ENCODE results near the gene SYVN1.

Gene SYVN1

GRCh38 chr11:65181569-65182257, 47.4 kb upstream of the SYVN1 start, which contains the start of gene CAPN1 (continued):
- no peak for TF ChIP-seq ZNF518A (tag by site-specific recombination; conservative IDR thresholded peaks at IDR 0.05; ENCODE audit: low read depth)
- no peak for TF ChIP-seq ZIC2 (tag by site-specific recombination; IDR thresholded peaks at IDR 0.05)
- TF ChIP-seq ZNF580 (tag by site-specific recombination; IDR thresholded peaks at IDR 0.05) = no peak
- no peak for TF ChIP-seq ZNF830 (tag by site-specific recombination; IDR thresholded peaks at IDR 0.05; ENCODE audit: low read depth)
- TF ChIP-seq KLF17 (tag by site-specific recombination; IDR thresholded peaks at IDR 0.05) = no peak
- TF ChIP-seq ZNF223 (tag by site-specific recombination; IDR thresholded peaks at IDR 0.05) = no peak
- TF ChIP-seq ZNF391 (tag by site-specific recombination; IDR thresholded peaks at IDR 0.05; ENCODE audit: borderline replicate concordance, low read depth) = no peak
- no peak for TF ChIP-seq ZFP37 (tag by site-specific recombination; IDR thresholded peaks at IDR 0.05)
- TF ChIP-seq ZNF621 (tag by site-specific recombination; IDR thresholded peaks at IDR 0.05) = no peak
- TF ChIP-seq ZNF211 (tag by site-specific recombination; IDR thresholded peaks at IDR 0.05; ENCODE audit: low read depth) = no peak
- TF ChIP-seq ZXDB (tag by site-specific recombination; IDR thresholded peaks at IDR 0.05) = 0 out of 2 replicates have a peak, but pooled peaks have one; percentile 41
- no peak for TF ChIP-seq ZSCAN18 (tag by site-specific recombination; IDR thresholded peaks at IDR 0.05)
- no peak for TF ChIP-seq ATF2 (tag by site-specific recombination; IDR thresholded peaks at IDR 0.05; ENCODE audit: low read depth)
- TF ChIP-seq ZBTB21 (tag by site-specific recombination; IDR thresholded peaks at IDR 0.05) = no peak
- TF ChIP-seq ZNF18 (tag by site-specific recombination; IDR thresholded peaks at IDR 0.05) = no peak
- no peak for TF ChIP-seq ZBTB8A (tag by site-specific recombination; IDR thresholded peaks at IDR 0.05)
- TF ChIP-seq ZNF623 (tag by site-specific recombination; IDR thresholded peaks at IDR 0.05) = no peak
- no peak for TF ChIP-seq REST (tag by site-specific recombination; IDR thresholded peaks at IDR 0.05)
- TF ChIP-seq ZSCAN23 (tag by site-specific recombination; IDR thresholded peaks at IDR 0.05) = no peak
- TF ChIP-seq ZNF843 (tag by site-specific recombination; IDR thresholded peaks at IDR 0.05) = no peak
- peak; percentile 92 for TF ChIP-seq ZNF335 (tag by site-specific recombination; conservative IDR thresholded peaks at IDR 0.05)
- no peak for TF ChIP-seq ZNF514 (tag by site-specific recombination; IDR thresholded peaks at IDR 0.05)
- 0 out of 2 replicates have a peak, but pooled peaks have one; percentile 13 for TF ChIP-seq ZBTB17 (tag by site-specific recombination; IDR thresholded peaks at IDR 0.05)

Data from HEK293 (cell line).